Mammary epithelial cell (primary cell): ENCODE data around the gene RFC4.

ENCODE experiments used
- CTCF ChIP-seq, 2 donors: IDR thresholded peaks in 1 of 2; conservative IDR thresholded peaks in 1 of 2; 2 replicates each; pipeline ENCODE4 v1.5.1; 2011 to 2012; ENCODE audit warnings: inconsistent platforms in 2 of 2, low read length in 2 of 2, mild to moderate bottlenecking in 2 of 2, control low read depth in 1 of 2, low read depth in 1 of 2; ENCODE audit not compliant: insufficient read depth in 1 of 2; ENCODE audit errors: extremely low read depth in 1 of 2
- EZH2 ChIP-seq: IDR thresholded peaks from 2 replicates; pipeline ENCODE4 v1.6.1; 2012; ENCODE audit warnings: low read length, inconsistent platforms, borderline replicate concordance

GRCh38 chr3:186847437-186847836 lies 41.2 kb upstream of the RFC4 start:
- TF ChIP-seq CTCF (conservative IDR thresholded peaks at IDR 0.05 in 1 of 2, IDR thresholded peaks at IDR 0.05 in 1 of 2; ENCODE audit: extremely low read depth in 1 of 2, insufficient read depth in 1 of 2, low read depth in 1 of 2, low read length in 2 of 2) (no peak), EZH2 (no peak)
